Panc1 (cell line): ENCODE results near the gene RFX8. TPM values are rescaled to one million over a fixed set of nuclear protein-coding genes. Genes with fewer than 3 reads are reported as not detected.

ENCODE experiments used
- ATAC-seq: fragments of 200-7000 bp; cut with Tn5 transposase; 2 replicates; pipeline ENCODE4 v1.9.1; 2020; ENCODE audit warnings: mild to moderate bottlenecking, moderate library complexity
- BruUV-seq: library from RNA; stranded (reverse); fragments of 400-500 nt; replicated peaks from 2 replicates; lab custom pipeline; 2021; lab: Mats Ljungman, UMichigan
- CTCF ChIA-PET: fragments of 300-600 bp; sonication (Branson Sonifier 250); formaldehyde crosslinking; loops from one replicate; lab custom pipeline; 2022; ENCODE audit warnings: antibody characterized with exemption; lab: Charles Lee
- POLR2A ChIA-PET: fragments of 300-600 bp; sonication (Branson Sonifier 250); formaldehyde crosslinking; loops from one replicate; lab custom pipeline; 2022; ENCODE audit warnings: antibody characterized with exemption; lab: Charles Lee
- DNase-seq: peaks from one replicate; pipeline ENCODE4 v3.0.0-alpha.2; 2010; ENCODE audit warnings: low read depth, low spot score
- H3K27ac ChIP-seq: 2 replicates; pipeline ENCODE4 v1.5.1; 2011; ENCODE audit warnings: mild to moderate bottlenecking, low read length, inconsistent platforms
- H3K27me3 ChIP-seq: fragments of 200-500 bp; sonication (Bioruptor generic); 2 replicates; pipeline ENCODE4 v1.6.0; 2014; ENCODE audit warnings: low read length, inconsistent platforms; ENCODE audit not compliant: control insufficient read depth, insufficient read depth
- H3K36me3 ChIP-seq: fragments of 200-500 bp; sonication (Bioruptor generic); 2 replicates; pipeline ENCODE4 v1.5.1; 2014; ENCODE audit warnings: inconsistent platforms, mild to moderate bottlenecking, low read length, moderate library complexity; ENCODE audit not compliant: control insufficient read depth, insufficient read depth
- H3K4me1 ChIP-seq: 2 replicates; pipeline ENCODE4 v1.5.1; 2011; ENCODE audit warnings: inconsistent platforms, mild to moderate bottlenecking, low read length, moderate library complexity; ENCODE audit not compliant: control insufficient read depth, insufficient read depth
- H3K4me3 ChIP-seq, 2 experiments: 2 replicates each; pipeline ENCODE4 v1.5.1; 2011 to 2012; ENCODE audit warnings: low read depth in 2 of 2, low read length in 2 of 2, mild to moderate bottlenecking in 2 of 2, inconsistent platforms in 1 of 2, moderate library complexity in 1 of 2
- H3K9me3 ChIP-seq: fragments of 200-500 bp; sonication (Bioruptor generic); 2 replicates; pipeline ENCODE4 v1.5.1; 2014; ENCODE audit warnings: low read depth, mild to moderate bottlenecking, inconsistent platforms, low read length, moderate library complexity; ENCODE audit not compliant: control insufficient read depth, insufficient read depth
- CTCF ChIP-seq: fragments of 450-650 bp; IDR thresholded peaks from 2 replicates; pipeline ENCODE4 v1.5.1; 2017; ENCODE audit warnings: mild to moderate bottlenecking
- POLR2AphosphoS5 ChIP-seq: IDR thresholded peaks from 2 replicates; pipeline ENCODE4 v1.6.1; 2012; ENCODE audit warnings: mild to moderate bottlenecking, low read depth, low read length, moderate library complexity
- REST ChIP-seq, 2 experiments: IDR thresholded peaks; 2 replicates each; pipeline ENCODE4 v1.6.1; 2011 to 2012; ENCODE audit warnings: low read depth in 2 of 2, control low read depth in 1 of 2, low read length in 1 of 2, mild to moderate bottlenecking in 1 of 2, moderate library complexity in 1 of 2; ENCODE audit not compliant: insufficient read depth in 1 of 2
- SIN3A ChIP-seq: IDR thresholded peaks from 2 replicates; pipeline ENCODE4 v1.6.1; 2012; ENCODE audit warnings: low read depth, mild to moderate bottlenecking, low read length, moderate library complexity, borderline replicate concordance; ENCODE audit not compliant: insufficient read depth
- TCF7L2 ChIP-seq: IDR thresholded peaks from 2 replicates; pipeline ENCODE4 v1.6.1; 2011; ENCODE audit warnings: mild to moderate bottlenecking, low read depth, low read length, inconsistent platforms
- in situ Hi-C: cut with HindIII; loops from 2 replicates; pipeline ENCODE4 v1.10.0; 2016; ENCODE audit warnings: low sequenced_read_pairs, low pct_unique_long_range_greater_than_20kb
- intact Hi-C: fragments of 100-400 bp; cut with micrococcal nuclease; formaldehyde crosslinking; loops from one replicate; pipeline ENCODE4 v1.10.0; 2022; ENCODE audit not compliant: unreplicated experiment
- total RNA-seq: library from RNA; stranded (reverse); gene quantifications from one replicate; pipeline ENCODE4 v1.2.1, GENCODE V29; 2021; ENCODE audit not compliant: unreplicated experiment

RFX8 gene
- total RNA-seq, 1 experiment from 2014 or later, result not detected

- in situ Hi-C loops (no loop called here), intact Hi-C loops (no loop called here)
- ChIA-PET CTCF (interaction anchor here (0.5 kb wide), 1 partner anchor 1022 kb away, joined by 3 read pairs; no protein-coding TSS in a partner anchor), POLR2A (no interaction called here)
- H3K27ac ChIP-seq, result no peak overlapping the region
- ATAC-seq (no peak), DNase-seq (no peak)
- H3K36me3 ChIP-seq, result no peaks in the 10 kb centered on the region
- no TSS peak for BruUV-seq
- H3K27me3 ChIP-seq, result peaks cover 2% of the 10 kb centered on the region; the same call in 1 of the 2 replicates
- no peaks in the 10 kb centered on the region for H3K9me3 ChIP-seq
- no peak for TF ChIP-seq TCF7L2
- TF ChIP-seq CTCF, result no peak
- no peak for TF ChIP-seq SIN3A
- TF ChIP-seq REST (IDR thresholded peaks at IDR 0.05; ENCODE audit: insufficient read depth in 1 of 2, low read depth in 2 of 2, low read length in 1 of 2), result no peak
- no peak for TF ChIP-seq POLR2AphosphoS5
- H3K4me1 ChIP-seq, result no peaks in the 10 kb centered on the region
- H3K4me3 ChIP-seq, result no peak overlapping the region
Measured at GRCh38 chr2:101375653-101376052, 99.3 kb downstream of the RFX8 start.

- in situ Hi-C loops, result no loop called here
- H3K4me3 ChIP-seq, result no peak overlapping the region
- intact Hi-C loops, result no loop called here
- no peaks in the 10 kb centered on the region for H3K36me3 ChIP-seq
- no peaks in the 10 kb centered on the region for H3K4me1 ChIP-seq
- H3K27me3 ChIP-seq, result peaks cover 2% of the 10 kb centered on the region; the same call in 1 of the 2 replicates
- DNase-seq, result no peak
- CTCF ChIA-PET, result interaction anchor here (0.5 kb wide), 1 partner anchor 1022 kb away, joined by 3 read pairs; no protein-coding TSS in a partner anchor
- TF ChIP-seq REST (IDR thresholded peaks at IDR 0.05; ENCODE audit: insufficient read depth in 1 of 2, low read depth in 2 of 2, low read length in 1 of 2), result no peak
- TF ChIP-seq CTCF, result no peak
- TF ChIP-seq POLR2AphosphoS5, result no peak
- no peak for TF ChIP-seq SIN3A
- no peak for TF ChIP-seq TCF7L2
- POLR2A ChIA-PET, result no interaction called here
- no peak overlapping the region for H3K27ac ChIP-seq
- no TSS peak for BruUV-seq
- no peak for ATAC-seq
- H3K9me3 ChIP-seq, result no peaks in the 10 kb centered on the region
Measured at GRCh38 chr2:101374821-101375561, 99.9 kb downstream of the RFX8 start.
